Activated naive CD4-positive, alpha-beta T cell treated with anti-CD3 and anti-CD28 coated beads, Interleukin-2, amount 50 U/mL, for 24 hours (primary cell): Measurements from ENCODE around the gene MAPKAP1.
"Not testable (repeated sequence)": the region's sequence is repeated elsewhere in the genome, so short reads cannot be mapped to it uniquely, and the experiment has no call there.

Experiments
- H3K27ac Mint-ChIP-seq: one replicate; pipeline ENCODE4 v1.8.0; 2021; ENCODE audit warnings: mild to moderate bottlenecking, mixed read lengths
- H3K27me3 Mint-ChIP-seq: one replicate; pipeline ENCODE4 v1.8.0; 2021; ENCODE audit warnings: mixed read lengths
- H3K36me3 Mint-ChIP-seq: one replicate; pipeline ENCODE4 v1.8.0; 2021; ENCODE audit warnings: mixed read lengths
- H3K4me1 Mint-ChIP-seq: one replicate; pipeline ENCODE4 v1.8.0; 2021; ENCODE audit warnings: mixed read lengths
- H3K4me3 Mint-ChIP-seq: one replicate; pipeline ENCODE4 v1.8.0; 2021; ENCODE audit warnings: mild to moderate bottlenecking, mixed read lengths
- H3K9me3 Mint-ChIP-seq: one replicate; pipeline ENCODE4 v1.8.0; 2021; ENCODE audit warnings: mixed read lengths

MAPKAP1 gene

DNA sequence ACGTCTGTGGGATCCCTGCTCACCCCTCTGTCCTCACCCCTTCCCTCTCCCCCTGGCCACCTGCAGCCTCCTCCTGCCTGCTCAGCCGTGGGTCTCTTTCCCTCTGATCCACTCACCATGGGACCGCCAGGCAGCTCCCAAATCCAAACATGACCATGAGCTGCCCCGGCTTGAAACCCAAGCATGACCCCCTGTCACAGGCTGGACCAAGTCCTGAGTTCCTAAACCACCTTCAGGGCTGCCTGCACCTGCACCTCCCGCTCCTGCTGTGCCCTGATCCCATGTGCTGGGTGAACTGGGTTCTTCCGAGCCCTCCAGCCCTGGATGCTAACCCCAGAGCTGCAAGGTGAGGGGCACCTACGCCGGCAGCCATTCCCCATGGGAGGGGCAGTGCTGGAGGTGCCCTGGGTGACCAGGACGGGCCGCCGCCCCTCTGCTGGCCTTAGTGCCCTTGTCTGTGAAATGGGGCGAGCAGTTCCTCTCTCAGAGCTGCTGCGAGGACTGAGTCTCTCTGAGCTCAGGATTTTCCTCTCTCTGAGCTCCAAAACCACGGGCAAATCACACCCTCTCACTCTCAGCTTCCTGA, 295.7 kb downstream of the MAPKAP1 start:
- Mint-ChIP-seq H3K27me3 (peaks cover 17% of the 10 kb centered on the region), H3K27ac (peak overlapping the region; percentile 12), H3K9me3 (no peaks in the 10 kb centered on the region), H3K36me3 (no peaks in the 10 kb centered on the region), H3K4me3 (no peak overlapping the region), H3K4me1 (peaks cover 11% of the 10 kb centered on the region)

DNA sequence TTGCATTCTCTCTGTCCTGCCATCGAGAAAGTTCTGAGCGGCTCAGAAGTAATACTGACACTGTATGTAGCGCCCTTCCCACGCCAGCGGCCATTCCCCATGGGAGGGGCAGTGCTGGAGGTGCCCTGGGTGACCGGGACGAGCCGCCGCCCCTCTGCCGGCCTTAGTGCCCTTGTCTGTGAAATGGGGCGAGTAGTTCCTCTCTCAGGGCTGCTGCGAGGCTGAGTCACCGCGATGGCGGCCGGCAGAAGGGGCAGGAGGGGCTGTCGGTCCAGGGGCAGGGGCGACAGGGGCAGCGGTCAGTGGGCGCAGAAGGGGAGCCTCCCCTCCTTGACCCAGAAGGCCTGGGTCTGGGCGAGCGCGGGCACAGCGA, 296.5 kb downstream of the MAPKAP1 start:
- peaks cover 19% of the 10 kb centered on the region for H3K27me3 Mint-ChIP-seq
- peak overlapping the region; percentile 8 for H3K4me3 Mint-ChIP-seq
- no peak overlapping the region for H3K27ac Mint-ChIP-seq

DNA sequence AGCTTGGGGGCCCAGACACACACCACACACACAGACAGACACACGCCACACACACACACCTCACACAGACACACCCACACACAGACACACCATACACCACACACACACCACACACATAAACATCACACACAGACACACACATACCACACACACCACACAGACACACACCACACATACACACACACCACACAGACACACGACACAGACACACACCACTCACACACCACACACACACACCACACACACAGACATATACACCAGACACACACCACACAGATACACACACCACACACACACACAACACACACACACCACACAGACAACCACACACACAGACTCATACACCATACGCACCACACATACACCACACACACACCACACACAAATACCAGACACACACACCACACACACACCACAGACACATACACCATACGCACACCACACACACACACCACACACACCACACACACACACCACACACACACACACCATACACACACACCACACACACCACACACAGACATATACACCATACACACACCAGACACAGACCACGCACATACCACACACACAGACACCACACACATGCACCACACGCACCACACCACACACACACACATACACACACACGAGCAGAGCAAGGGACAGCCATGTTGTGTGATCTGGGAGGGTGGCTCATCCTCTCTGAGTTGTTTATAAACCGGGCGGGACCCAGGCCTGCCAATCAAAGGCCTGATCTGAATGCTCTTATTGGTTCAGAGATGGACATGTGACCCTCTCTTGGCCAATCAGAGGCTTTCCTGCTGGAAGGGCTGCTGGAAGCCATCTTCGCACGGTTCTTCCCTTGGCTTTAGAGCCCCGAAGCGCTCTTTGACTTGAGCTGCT, 297.1 kb downstream of the MAPKAP1 start:
- Mint-ChIP-seq H3K27me3 (peaks cover 19% of the 10 kb centered on the region), H3K27ac (no peak overlapping the region), H3K9me3 (no peaks in the 10 kb centered on the region), H3K4me1 (peaks cover 11% of the 10 kb centered on the region), H3K36me3 (no peaks in the 10 kb centered on the region), H3K4me3 (peak overlapping the region; percentile 46)

More for the DNA sequence above, 296.5 kb downstream of the MAPKAP1 start:
- H3K9me3 Mint-ChIP-seq, result no peaks in the 10 kb centered on the region
- no peaks in the 10 kb centered on the region for H3K36me3 Mint-ChIP-seq
- peaks cover 11% of the 10 kb centered on the region for H3K4me1 Mint-ChIP-seq

DNA sequence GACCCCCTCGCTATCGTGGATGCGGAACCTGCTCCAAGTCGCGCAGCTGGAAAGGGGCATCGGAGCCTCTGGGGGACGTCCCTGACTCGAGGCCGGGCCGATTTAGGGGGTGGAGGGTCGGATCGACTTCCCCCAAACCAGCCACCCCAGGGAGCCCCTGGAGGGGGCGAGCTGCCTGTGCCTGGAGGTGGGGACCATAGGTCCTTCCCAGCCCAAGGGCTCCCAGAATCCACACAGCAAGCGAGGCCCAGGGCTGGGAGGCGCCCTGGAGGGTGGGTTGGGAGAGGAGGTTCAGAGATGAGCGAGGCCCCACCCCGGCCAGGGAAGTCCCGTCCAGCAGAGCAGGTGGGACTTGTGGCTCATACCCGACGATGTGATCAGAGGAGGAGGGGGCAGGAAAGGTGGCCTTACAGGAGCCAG, 297.8 kb downstream of the MAPKAP1 start:
- H3K4me3 Mint-ChIP-seq, result peak overlapping the region; percentile 83
- H3K27ac Mint-ChIP-seq, result no peak overlapping the region
- H3K27me3 Mint-ChIP-seq, result peaks cover 19% of the 10 kb centered on the region
- peaks cover 11% of the 10 kb centered on the region for H3K4me1 Mint-ChIP-seq
- no peaks in the 10 kb centered on the region for H3K36me3 Mint-ChIP-seq
- H3K9me3 Mint-ChIP-seq, result no peaks in the 10 kb centered on the region

- Mint-ChIP-seq H3K9me3 (no peaks in the 10 kb centered on the region), H3K27me3 (peaks cover 19% of the 10 kb centered on the region), H3K4me3 (peak overlapping the region; percentile 83), H3K36me3 (no peaks in the 10 kb centered on the region), H3K27ac (no peak overlapping the region), H3K4me1 (peaks cover 11% of the 10 kb centered on the region)
Observed at GRCh38 chr9:125407974-125408900, 298.8 kb downstream of the MAPKAP1 start.

- Mint-ChIP-seq H3K27ac (no peak overlapping the region), H3K9me3 (no peaks in the 10 kb centered on the region), H3K4me3 (peak overlapping the region; percentile 73), H3K36me3 (no peaks in the 10 kb centered on the region), H3K27me3 (peaks cover 19% of the 10 kb centered on the region), H3K4me1 (peaks cover 11% of the 10 kb centered on the region)
Observed at GRCh38 chr9:125407432-125407973, 299.5 kb downstream of the MAPKAP1 start.

DNA sequence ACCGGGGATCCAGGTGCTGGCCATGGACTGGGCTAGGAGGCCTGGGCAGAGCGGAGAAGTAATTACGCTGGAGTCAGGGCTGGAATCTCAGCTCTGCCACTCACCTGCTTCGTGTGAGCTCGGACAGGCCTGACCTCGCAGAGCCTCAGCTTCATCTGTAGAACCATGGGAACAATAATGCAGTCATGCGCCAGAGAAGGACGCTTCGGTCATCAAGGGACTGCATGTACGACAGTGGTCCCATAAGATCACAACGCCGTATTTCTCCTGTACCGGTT, 300.3 kb downstream of the MAPKAP1 start:
- Mint-ChIP-seq H3K4me3 (no peak overlapping the region), H3K4me1 (peaks cover 11% of the 10 kb centered on the region), H3K27ac (no peak overlapping the region), H3K27me3 (peaks cover 19% of the 10 kb centered on the region), H3K36me3 (no peaks in the 10 kb centered on the region), H3K9me3 (no peaks in the 10 kb centered on the region)

GRCh38 chr9:125405938-125406809, 300.8 kb downstream of the MAPKAP1 start:
- no peak overlapping the region for H3K4me3 Mint-ChIP-seq
- H3K9me3 Mint-ChIP-seq, result no peaks in the 10 kb centered on the region
- H3K36me3 Mint-ChIP-seq, result no peaks in the 10 kb centered on the region
- H3K4me1 Mint-ChIP-seq, result peaks cover 11% of the 10 kb centered on the region
- H3K27me3 Mint-ChIP-seq, result peaks cover 18% of the 10 kb centered on the region
- no peak overlapping the region for H3K27ac Mint-ChIP-seq

DNA sequence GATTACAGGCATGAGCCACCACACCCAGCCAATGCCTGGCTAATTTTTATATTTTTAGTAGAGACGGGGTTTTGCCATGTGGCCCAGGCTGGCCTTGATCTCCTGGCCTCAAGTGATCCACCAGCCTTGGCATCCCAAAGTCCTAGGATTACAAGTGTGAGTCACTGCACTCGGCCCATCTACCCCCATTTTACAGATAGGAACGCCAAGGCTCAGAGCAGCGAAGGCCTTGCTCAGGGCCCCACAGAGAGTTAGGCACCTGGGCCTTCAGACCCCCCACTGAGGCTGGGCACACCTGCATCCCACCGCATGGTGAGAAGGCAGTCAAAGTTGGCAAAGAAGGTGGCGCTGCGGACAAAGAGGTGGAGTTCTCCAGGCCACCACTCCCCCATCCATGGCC, 302.3 kb downstream of the MAPKAP1 start:
- H3K4me3 Mint-ChIP-seq, result no peak overlapping the region
- no peaks in the 10 kb centered on the region for H3K36me3 Mint-ChIP-seq
- peaks cover 14% of the 10 kb centered on the region for H3K27me3 Mint-ChIP-seq
- H3K9me3 Mint-ChIP-seq, result no peaks in the 10 kb centered on the region
- peaks cover 6% of the 10 kb centered on the region for H3K4me1 Mint-ChIP-seq
- H3K27ac Mint-ChIP-seq, result no peak overlapping the region

- H3K36me3 Mint-ChIP-seq, result no peaks in the 10 kb centered on the region
- no peak overlapping the region for H3K27ac Mint-ChIP-seq
- H3K4me1 Mint-ChIP-seq, result no peaks in the 10 kb centered on the region
- no peaks in the 10 kb centered on the region for H3K27me3 Mint-ChIP-seq
- no peaks in the 10 kb centered on the region for H3K9me3 Mint-ChIP-seq
- H3K4me3 Mint-ChIP-seq, result no peak overlapping the region
Observed at GRCh38 chr9:125400725-125401716, 306.0 kb downstream of the MAPKAP1 start.

- H3K4me3 Mint-ChIP-seq, H3K27ac Mint-ChIP-seq, H3K9me3 Mint-ChIP-seq, H3K36me3 Mint-ChIP-seq, H3K27me3 Mint-ChIP-seq, H3K4me1 Mint-ChIP-seq: not testable (repeated sequence)
Observed at GRCh38 chr9:125400232-125400631, 306.8 kb downstream of the MAPKAP1 start.

GRCh38 chr9:125399666-125400065, 307.3 kb downstream of the MAPKAP1 start:
- no peak overlapping the region for H3K4me3 Mint-ChIP-seq
- H3K4me1 Mint-ChIP-seq, result no peaks in the 10 kb centered on the region
- no peaks in the 10 kb centered on the region for H3K27me3 Mint-ChIP-seq
- H3K9me3 Mint-ChIP-seq, result no peaks in the 10 kb centered on the region
- no peaks in the 10 kb centered on the region for H3K36me3 Mint-ChIP-seq
- H3K27ac Mint-ChIP-seq, result no peak overlapping the region

DNA sequence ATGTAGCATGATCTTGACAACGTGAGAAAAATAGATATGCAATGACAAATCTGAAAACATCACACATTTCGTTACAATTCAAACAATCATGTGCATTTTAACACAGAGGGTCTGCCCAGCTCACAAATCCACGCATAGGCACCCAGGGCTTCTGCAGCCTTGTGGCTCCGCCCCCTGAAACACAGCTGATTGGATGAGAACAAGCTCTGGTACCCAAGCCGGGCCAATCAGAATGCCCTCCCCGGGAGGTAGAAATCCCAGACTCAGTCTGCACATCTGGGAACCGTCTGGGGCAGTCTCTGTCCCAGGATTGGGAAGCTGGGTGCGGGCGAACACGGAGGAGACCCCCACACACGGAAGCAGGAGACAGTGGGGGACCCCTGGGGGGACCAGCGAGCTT, 307.8 kb downstream of the MAPKAP1 start:
- H3K27ac Mint-ChIP-seq, result no peak overlapping the region
- no peak overlapping the region for H3K4me3 Mint-ChIP-seq
- no peaks in the 10 kb centered on the region for H3K27me3 Mint-ChIP-seq
- no peaks in the 10 kb centered on the region for H3K36me3 Mint-ChIP-seq
- no peaks in the 10 kb centered on the region for H3K4me1 Mint-ChIP-seq
- H3K9me3 Mint-ChIP-seq, result no peaks in the 10 kb centered on the region

- H3K36me3 Mint-ChIP-seq, result no peaks in the 10 kb centered on the region
- no peak overlapping the region for H3K4me3 Mint-ChIP-seq
- H3K27me3 Mint-ChIP-seq, result no peaks in the 10 kb centered on the region
- no peak overlapping the region for H3K27ac Mint-ChIP-seq
- H3K9me3 Mint-ChIP-seq, result no peaks in the 10 kb centered on the region
- no peaks in the 10 kb centered on the region for H3K4me1 Mint-ChIP-seq
Observed at GRCh38 chr9:125398243-125398642, 308.8 kb downstream of the MAPKAP1 start.
